GM18511 (cell line): ENCODE measurements around the gene BTG4.
A peak's percentile ranks its signal among the peaks of the same experiment; 100 is the strongest.

ENCODE experiments used
- ATAC-seq: cut with Tn5 transposase; IDR thresholded peaks from one replicate; pipeline ENCODE4 v1.9.1; 2021; ENCODE audit warnings: mild to moderate bottlenecking, moderate library complexity; ENCODE audit not compliant: unreplicated experiment

BTG4 gene

GRCh38 chr11:111537336-111537860 lies 25.2 kb upstream of the BTG4 start:
- ATAC-seq, result no peak

- ATAC-seq, result no peak
Observed at GRCh38 chr11:111535281-111535680, 23.1 kb upstream of the BTG4 start.

DNA sequence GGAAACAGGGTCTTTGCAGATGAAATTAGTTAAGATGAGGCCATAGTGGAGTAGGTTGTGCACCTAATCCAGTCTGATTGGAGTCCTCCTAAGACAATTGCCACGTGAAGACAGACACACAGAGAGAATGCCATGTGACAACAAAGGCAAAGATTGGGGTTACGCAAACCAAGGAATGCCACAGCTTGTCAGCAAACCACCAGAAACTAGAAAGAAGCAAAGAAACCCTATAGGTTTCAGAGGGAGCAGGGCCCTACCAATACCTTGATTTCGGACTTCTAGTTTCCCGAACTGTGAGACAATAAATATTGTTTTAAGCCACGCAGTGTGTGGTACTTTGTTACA lies 20.2 kb upstream of the BTG4 start:
- no peak for ATAC-seq

- peak; percentile 91 for ATAC-seq
Observed at GRCh38 chr11:111531687-111532364, 19.6 kb upstream of the BTG4 start.

- ATAC-seq, result no peak
Observed at GRCh38 chr11:111531136-111531535, 18.9 kb upstream of the BTG4 start.

DNA sequence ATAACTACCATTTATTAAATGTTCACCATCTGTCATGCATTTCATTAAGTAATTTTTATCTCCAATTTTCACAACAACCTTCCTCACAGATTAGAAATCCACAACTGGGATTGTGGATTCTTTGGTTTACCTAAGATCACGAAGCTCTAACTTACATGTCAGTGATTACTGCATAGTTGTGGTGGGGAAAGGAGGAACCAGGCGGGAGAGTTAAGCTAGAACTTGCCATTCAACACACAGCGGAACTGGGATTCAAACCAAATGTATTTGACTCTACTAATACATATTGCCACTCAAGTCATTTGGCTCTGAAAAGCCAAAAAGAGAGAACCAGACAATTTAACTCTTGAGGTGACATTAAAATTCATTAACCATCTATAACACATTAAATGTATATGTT lies 17.9 kb upstream of the BTG4 start:
- ATAC-seq, result no peak

GRCh38 chr11:111528557-111528956 lies 16.4 kb upstream of the BTG4 start:
- no peak for ATAC-seq

- no peak for ATAC-seq
Observed at GRCh38 chr11:111527279-111527678, 15.1 kb upstream of the BTG4 start.

DNA sequence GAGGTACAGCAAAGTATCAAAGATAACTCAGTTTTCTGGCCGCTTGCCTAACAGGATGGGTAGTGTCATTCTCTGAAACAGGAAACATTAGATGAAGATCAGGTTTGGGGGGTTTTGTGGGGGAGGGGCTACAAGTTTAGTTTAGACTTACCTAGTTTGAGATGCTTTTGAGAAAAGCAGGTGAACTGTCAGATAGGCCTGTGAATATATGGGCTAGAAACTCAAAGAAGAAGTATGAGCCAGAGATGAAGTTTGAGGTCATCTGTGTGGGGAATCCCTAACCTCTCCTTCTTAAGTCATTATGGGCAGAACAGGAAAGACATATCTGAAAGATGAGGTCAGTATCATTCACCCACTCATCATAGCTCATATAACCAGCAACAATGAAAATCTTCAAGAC lies 14.3 kb upstream of the BTG4 start:
- peak; percentile 58 for ATAC-seq

GRCh38 chr11:111525456-111525855 lies 13.3 kb upstream of the BTG4 start:
- no peak for ATAC-seq

GRCh38 chr11:111524056-111524455 lies 11.9 kb upstream of the BTG4 start:
- ATAC-seq, result no peak

GRCh38 chr11:111523343-111523742 lies 11.2 kb upstream of the BTG4 start:
- ATAC-seq, result no peak

- ATAC-seq, result no peak
Observed at GRCh38 chr11:111522426-111522825, 10.2 kb upstream of the BTG4 start.

DNA sequence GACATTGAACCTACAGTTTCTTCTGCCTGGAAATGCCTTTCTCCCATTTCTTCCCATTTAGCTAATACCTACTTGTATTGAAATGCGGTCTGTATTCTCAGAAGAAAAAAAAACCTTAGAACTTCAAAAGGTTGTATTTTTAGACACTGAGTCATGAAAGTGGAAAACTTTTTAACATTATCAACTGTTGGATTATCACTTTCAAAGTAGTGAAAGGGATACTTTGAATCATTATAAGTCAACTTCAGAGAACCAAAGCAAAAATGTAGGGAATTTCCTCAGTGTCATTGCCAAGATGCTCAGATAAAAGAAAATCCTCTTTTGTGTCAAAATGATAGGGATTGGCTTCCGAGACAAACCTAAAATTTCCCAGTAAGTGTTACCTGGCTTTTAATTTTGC lies 8.9 kb upstream of the BTG4 start:
- no peak for ATAC-seq

DNA sequence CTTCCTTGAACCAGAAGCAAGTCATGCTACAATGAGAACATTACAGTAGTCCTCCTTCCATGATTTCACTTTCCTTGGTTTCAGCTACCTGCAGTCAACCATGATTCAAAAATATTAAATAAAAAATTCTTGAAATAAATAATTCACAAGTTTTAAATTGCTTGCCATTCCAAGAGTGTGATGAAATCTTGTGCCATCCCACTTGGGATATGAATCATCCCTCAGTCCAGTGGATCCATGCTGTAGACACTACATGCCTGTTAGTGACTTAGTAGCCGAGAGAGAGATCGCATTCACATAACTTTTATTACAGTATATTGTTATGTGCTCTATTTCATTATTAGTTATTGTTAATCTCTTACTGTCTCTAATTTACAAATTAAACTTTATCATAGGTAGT lies 8.4 kb upstream of the BTG4 start:
- no peak for ATAC-seq

DNA sequence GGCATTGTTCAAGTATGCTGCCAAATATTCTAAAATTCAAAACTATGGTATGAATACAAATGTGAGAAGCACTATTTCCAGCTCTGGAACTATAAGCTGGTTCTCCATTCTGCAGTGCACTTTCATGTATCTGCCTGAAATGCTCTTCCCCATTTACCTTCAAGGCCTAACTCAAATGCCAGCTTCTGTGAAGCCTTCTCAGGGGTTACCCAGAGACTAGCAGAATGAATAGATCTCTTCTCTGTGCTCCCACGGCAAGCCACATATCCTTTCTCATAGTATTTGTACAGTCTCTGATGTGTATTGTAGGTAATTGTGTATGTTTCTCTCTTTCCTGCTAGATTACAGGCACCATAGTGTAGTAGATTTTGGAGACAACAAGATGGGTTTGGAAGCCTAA lies 6.5 kb upstream of the BTG4 start:
- ATAC-seq, result no peak

GRCh38 chr11:111515591-111515990 lies 3.4 kb upstream of the BTG4 start:
- no peak for ATAC-seq

DNA sequence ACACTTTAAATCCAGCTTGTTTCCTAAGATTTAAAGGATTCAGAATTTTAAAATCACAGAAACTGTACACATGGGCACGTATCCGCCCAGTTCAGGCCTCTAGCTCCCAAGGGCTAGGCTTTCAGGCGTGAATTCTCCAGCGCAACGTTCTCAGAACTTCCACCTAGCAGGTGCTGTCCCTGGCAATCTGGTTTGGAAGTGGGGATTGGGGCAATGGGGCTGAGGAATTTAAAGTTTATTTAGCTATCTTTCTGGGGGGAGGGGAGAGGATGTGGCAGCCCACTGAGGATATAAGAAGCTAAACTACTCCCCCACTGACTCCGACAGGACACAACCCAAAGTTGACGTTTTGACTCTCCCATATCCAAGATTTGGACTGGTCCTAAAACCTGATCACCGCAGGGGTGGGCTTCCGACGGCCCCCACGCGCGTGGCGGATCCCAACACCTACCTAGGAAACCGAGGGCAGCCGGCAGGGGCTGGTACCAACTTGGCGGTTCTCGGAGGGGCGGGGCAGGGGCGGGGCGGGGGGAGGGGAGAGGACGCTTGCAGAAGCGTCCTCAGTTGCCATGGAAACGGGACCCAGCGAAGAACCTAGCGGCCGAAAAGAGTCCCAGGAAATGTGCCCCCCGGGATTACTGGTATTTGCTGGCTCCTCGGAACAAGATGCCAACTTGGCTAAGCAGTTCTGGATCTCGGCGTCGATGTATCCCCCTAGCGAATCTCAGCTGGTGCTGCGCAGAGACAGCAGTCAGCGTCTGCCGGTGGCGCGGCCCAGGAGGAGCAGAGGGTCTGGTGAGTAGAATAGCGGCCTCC lies 2.2 kb upstream of the BTG4 start, which contains the start of gene HOATZ:
Gene HOATZ (plus strand): TSS at position 563 of the 816 bp plus-strand sequence. CDS start 7 bp downstream, at position 570.
- ATAC-seq, result no peak

DNA sequence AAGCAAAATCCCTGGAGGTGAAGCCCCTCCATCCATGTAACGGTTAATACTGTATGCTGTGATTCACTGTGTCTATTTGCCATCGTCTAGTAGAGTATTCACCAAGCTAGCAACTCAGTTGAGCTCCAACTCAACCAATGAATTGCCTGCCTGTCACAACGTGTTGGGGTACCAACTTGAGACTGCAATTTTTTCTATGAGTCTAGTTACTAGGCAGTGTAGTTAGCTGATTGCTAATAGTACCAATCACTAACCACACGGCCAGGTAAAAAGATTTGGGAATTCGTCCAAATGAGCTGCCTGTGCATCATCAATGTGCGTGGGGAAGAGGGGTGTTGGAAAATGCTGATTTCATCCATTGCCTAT lies 1.0 kb upstream of the BTG4 start:
- no peak for ATAC-seq

- ATAC-seq, result no peak
Observed at GRCh38 chr11:111510311-111510710, 1.9 kb downstream of the BTG4 start.

DNA sequence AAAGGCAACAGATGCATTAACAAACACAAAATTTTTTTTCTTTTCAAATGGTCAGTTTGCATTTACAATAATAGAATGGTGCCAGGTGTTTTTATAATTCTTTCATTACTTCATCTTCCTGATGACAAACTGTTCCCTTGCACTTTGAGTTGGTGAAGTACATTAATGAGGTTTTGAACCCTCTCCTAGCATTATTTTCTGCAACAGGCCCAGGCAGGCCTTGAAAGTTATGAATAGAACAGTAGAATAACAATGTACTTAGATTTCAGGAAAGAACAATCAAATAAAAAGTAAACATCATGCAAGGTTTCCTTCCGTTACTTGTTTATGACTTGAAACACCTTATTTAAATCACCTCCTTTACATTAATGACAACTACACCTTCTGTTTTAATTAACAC lies 9.6 kb downstream of the BTG4 start:
- no peak for ATAC-seq

- ATAC-seq, result no peak
Observed at GRCh38 chr11:111500481-111500880, 11.7 kb downstream of the BTG4 start.
